Stimulated activated CD8-positive, alpha-beta memory T cell treated with anti-CD3 and anti-CD28 coated beads, Interleukin-7, amount 100 ng/mL, for 48 hours (primary cell): ENCODE data around the gene LRP1B.

Experiments used
- DNase-seq, 2 donors: peaks; one replicate each; pipeline ENCODE4 v3.0.0-alpha.2; 2020; ENCODE audit warnings: low read depth in 1 of 2; ENCODE audit errors: extremely low read depth in 1 of 2

The LRP1B gene

DNA sequence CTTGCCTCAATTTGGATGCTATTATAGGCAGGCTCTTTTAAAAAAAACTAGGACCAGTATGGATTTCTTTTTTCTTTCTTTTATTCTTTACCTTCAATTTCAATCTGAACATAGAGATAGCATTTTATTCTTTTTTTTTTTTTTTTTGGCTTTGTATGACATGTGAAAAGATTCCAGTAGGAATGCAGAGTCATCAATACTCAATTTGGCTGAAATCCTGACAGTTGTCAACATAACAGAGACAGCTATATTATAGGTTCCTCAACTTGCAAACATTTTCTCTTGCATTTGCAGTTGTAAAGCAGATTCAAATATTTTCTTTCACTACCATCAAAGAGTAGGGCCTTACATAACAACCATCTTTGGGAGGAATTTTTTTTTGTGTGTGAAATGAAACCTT lies 334.4 kb downstream of the LRP1B start:
- DNase-seq, result no peak

DNA sequence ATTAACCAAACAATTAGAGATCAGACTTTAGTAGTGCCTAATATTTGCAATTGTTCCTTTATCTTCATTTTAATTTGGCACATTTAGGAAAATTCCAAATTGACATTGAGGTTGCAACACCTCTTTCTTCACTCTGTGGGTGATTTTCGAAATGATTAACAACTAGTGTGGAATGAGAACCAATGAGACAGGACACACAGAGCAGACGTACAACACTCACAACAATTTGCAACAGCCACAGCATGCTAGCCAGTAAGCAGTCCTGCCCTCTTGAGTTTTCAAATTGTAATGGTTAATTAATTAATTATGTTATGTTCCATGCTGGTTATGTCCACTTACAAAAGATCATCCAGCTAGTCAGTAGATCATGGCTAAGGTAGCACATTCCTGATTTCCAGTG lies 339.3 kb downstream of the LRP1B start:
- no peak for DNase-seq

DNA sequence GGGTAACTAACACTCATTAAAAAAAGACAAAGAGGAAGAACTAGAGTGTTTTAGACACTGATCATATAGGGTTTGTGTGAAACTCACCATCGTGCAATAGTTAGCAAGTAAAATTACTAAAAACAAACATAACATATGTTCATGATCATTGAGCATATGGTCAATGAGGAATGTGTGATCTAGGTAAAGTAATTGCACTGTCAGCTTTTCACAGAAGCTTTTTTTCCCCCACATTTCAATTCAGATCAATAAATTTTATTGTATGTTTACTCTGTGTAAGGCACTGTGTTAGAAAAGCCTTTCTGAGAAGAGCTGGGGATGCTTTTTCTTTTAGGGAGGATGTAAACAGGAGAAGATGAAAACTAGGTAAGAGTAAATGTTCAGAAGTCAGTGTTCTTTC lies 348.2 kb downstream of the LRP1B start:
- no peak for DNase-seq

DNA sequence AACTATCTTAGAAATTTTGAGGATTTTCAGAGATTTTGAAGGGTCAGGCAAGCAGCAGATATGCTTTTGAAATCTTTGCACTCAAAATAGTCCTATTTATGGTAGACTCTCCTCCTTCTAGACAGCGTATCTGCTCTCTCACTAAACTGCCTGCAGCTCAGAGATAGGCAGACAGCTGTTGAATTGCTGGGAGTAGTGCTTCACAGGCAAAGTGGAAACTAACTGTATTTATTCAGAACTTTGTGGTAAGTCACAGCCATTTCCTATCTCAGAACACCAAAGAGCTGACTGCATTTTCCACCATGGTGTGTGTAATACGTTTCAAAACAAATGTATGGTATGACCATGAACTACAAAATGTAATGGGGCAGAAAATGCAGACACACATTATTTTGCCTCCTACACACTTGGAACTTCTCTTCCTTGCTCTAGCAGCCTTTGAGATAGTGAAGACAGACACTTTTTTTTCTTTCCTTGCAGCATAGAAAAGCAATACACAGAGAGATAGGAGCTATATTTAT lies 352.4 kb downstream of the LRP1B start:
- DNase-seq, result no peak

DNA sequence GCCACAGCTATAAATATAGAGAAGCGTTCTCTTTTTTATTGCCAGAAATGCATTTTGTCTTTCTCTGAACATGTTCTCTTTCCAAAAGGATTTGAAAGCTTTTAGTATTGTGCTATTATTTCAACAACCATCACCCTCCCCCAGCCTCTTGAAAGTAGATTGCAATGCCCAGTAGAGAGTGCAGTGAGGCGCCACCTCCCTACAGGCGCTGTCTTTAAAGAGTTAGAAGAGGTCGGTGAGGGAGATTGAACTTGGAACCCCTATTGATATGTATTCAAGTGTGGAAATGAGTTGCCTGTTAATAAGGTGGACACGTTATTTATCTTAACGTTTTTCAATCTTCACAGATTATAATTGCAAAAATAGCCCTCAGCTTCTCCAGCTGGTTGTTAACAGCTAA lies 360.3 kb downstream of the LRP1B start:
- no peak for DNase-seq

DNA sequence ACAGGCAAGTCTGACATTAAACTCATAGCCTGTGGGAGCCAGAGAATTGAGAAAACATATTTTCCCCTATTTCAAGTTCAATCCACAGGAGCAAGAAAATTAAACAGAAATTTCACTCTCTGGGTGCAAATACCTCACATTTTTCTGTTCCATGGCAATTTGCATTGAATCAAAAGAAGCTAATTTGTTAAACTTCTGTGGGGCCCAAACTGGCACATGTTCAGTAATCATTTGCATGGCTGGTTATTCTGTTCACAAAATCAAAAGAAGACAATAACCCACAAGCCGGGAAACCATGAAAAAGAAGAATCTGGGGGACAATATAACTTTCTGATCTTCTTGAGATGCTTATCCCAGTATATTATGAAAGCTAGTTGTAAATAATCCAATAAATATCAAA lies 363.1 kb downstream of the LRP1B start:
- DNase-seq, result no peak

DNA sequence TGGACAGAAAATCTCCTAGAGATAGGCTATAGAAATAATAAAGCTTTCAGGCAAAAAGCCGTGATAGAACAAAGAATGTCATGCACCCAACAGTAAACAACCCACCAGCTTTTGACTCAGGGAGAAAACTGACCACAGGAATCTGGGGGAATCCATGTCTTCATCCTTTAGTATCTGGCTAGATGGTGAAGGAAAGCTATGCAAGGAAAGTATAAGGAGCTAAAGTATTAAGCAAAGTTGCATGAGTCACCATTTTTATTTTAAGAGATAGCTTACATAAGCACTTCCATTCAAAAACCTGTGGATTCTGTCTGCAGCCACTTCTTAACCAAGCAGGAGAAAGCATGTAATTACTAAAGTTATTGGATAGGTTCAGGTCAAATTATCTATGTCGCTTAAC lies 363.8 kb downstream of the LRP1B start:
- DNase-seq, result no peak

DNA sequence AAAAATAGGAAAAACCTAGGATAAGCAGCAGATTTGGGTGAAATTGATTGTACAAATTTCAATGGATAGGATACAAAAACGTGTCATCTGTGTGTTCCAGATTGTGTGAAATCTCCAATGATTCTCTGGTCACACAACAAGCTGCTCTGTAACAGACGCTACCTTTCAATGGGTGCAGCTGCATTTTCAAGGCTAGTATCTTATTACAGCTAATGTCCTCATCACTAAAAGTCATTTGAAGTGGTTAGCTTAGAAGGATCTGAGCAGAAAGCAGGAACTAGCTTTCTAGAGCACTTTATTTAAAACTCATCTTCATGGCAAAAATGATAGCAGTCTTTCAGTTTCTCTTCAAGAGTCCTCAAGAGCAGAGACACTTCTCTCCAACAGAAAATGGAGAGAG lies 364.6 kb downstream of the LRP1B start:
- no peak for DNase-seq

DNA sequence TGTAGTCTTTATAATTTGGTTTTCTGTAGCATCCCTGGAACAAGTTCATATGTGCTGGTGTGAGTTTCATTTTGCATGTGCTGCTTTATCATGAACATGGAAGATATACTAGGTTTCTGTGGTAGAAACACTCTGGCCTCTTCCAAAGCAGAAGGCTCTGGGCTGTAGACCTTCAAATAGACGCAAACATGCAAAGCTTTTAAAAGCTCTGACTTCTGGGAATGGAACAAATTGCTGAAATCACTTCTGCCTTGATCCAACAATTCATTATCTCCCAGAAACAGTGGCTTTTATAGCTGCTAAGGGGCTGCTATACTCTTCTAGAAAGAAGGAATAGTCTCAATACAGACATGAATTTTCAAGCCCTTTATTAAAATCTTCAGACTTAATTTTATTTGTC lies 382.2 kb downstream of the LRP1B start:
- DNase-seq, result no peak

DNA sequence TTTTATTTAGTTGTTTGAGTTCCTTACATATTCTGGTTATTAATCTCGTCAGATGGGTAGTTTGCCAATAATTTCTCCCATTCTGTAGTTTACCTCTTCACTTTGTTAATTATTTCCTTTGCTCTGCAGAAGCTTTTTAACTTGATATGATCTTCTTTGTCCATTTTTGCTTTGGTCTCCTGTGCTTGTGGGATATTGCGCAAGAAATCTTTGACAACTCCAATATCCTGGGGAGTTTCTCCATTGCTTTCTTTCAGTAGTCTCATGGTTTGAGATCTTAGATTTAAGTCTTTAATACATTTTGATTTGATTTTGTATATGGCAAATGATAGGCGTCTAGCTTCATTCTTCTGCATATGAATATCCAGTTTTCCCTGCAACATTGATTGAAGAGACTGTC lies 389.2 kb downstream of the LRP1B start:
- no peak for DNase-seq

DNA sequence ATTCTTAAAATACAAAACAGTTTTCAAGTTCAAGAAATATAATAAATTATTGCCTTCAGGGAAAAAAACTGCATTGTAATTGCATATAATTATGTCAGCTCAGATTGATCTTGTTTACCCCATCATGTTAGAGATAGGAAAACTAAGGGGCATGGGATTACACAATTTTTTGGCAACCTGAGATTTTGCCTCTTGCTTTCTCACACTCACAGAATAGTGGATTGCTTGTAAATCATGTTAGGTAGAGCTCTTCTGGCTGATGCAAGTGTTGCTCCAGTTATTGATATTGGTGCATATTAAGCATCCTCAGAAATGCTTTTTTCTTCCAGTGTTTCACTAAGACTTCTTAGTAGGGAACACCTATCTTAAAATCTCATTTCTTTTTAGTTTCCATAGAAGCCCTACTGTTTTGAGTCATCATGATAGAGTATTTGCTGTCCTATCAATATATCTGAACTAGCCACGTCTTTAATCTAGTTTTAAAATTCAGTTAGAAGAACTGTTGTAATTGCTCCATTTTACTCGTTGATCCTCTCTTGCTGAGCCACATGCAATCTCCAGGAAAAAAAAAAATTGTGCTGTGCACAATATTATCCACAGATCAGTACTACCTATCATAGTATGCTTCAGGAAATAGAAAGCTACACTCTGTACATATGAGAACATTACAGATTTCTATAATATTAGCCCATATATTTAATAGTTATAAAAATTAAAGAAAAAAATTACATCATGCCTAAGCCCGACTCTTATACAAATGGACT lies 393.1 kb downstream of the LRP1B start:
- DNase-seq, result no peak

DNA sequence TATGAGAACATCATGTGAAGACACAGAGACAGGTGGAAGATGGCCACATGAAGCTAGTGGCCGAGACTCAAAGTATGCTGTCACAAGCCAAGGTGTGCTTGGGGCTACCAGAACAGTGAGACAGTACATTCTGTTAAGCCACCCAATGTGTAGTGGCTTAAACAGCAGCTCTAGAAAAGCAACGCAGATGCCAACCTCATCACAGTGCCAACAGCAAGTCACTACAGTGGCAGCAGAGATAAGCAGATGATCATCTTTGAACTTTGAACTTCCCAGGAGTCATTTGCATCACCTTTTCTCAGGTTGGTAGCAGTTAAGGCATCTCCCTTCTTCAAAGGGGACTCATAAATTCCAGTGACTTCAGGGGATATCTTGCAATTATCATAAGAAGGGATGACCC lies 394.4 kb downstream of the LRP1B start:
- no peak for DNase-seq

DNA sequence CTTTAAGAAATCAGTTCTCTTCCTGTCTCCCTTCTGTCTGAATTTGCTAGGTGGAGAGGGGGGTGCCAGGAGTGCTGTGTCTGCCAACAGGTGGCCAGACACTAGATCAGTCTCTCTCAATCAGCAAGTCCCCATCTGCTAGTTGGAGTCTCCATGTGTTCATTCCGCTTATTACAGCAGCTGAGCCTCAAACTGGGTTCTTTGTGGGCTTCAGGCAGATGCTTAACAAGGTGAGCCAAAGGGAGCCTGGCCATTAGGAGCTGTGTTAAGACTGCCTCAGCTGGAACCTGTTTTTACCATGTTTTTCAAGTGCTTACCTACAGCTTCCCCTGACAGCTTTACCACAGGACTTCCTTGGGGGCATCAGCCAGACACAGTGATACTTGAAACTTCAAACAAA lies 401.9 kb downstream of the LRP1B start:
- DNase-seq, result no peak

DNA sequence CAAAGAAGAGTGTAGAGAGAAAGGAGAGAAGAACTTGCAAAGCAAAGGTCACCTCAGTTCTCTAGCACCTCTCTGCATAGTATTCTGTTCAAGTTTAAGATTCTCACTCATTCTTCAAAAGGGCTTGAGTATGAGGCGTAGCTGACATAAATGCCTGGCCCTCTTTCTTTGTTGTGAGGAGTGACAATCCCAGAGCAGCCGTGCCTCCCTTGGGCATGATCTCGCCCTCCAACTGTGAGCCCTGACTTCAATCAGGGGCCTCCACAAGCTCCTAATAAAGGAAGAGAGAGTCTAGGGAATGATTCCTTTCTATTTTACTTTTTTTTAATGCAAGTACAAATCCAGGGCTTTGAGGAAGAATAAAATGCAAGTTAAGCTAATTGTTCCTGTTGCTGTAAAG lies 402.7 kb downstream of the LRP1B start:
- DNase-seq, result no peak

DNA sequence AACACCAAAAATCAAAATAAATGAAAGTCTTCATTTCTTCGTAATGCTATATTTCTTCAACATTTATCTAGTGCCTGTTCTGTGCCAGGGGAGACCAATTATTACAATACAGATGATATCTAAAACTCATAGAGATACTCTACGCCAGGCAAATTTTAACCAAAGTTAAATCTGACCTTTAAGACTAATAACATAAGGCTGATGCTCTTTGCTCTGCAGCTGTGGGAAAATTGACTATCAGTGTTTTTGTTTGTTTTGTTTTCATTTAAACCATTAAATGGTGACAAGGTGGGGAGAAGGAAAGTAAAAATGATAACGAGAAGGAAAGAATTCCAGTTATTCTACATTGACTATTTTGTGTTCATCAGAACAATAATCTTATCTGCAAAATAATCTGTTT lies 406.4 kb downstream of the LRP1B start:
- no peak for DNase-seq

DNA sequence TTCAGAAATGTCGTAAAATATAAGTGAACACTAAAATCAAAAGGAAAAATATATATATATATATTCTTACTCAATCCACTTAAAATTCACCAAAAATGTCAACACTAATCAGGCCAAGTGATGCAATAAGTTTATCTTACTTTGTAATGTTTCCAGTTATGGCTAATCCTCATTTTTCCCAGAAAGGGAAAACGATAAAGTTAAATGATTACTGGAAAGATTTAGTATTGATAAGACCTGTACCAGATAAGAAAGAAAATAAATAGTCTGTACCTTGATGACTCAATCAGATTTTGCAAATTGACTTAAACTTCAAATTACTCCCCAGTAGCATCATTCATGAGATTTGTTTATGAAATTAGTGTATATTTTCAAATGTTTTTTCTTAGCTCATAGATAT lies 407.0 kb downstream of the LRP1B start:
- DNase-seq, result no peak

DNA sequence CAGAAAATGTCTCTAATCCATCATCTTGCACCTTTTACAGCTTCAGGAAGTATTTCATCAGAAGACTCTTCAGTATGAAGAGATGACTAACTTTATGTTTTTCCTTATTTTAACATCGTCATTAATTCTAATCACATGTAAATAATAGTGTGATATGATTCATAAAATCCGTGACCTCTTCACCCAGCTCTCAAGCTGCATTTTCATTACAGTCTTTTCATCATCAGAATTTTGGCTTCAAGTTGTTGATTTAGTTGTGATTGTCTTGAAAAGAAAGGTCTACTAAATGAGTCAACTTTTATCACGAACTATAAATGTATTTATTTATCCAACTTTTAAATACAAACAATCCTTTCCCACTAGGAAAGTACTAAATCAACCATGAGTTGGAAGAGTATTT lies 410.3 kb downstream of the LRP1B start:
- no peak for DNase-seq

DNA sequence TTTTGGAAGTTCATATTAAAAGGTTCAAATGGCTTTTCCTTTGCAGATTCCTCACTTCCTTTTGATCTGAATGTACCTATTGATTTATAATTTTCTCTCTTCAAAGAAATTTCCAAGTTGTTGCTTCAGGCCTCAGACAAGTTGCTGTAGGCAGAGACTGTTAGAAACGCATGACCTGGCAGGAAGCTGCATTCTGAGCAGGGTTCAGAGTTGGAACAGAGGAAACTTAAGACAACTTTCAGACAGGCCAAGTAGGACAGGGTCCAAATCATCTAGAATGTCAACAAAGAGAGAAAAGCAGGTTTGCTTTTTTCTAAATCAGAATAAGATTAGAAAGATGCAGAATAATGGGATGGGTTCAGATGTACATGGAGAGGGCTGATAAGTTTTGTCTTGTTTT lies 416.3 kb downstream of the LRP1B start:
- no peak for DNase-seq

DNA sequence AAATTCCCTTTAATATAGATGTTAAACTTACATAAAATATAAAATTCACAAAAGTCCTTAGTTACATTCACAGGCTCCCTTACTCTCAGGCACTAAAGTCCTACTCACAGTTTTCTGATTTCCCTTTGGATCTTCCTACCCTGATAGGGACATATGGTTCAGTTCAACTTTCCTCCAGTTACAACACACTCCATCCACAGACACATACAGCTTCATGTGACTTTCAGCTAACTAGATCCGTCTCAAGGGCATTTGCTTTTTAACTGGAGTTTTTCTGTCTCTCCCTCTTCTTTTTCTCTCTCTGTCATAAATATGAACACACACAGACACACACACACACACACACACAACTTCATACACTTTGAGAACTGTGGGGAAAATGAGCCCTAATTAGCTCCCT lies 419.2 kb downstream of the LRP1B start:
- no peak for DNase-seq

DNA sequence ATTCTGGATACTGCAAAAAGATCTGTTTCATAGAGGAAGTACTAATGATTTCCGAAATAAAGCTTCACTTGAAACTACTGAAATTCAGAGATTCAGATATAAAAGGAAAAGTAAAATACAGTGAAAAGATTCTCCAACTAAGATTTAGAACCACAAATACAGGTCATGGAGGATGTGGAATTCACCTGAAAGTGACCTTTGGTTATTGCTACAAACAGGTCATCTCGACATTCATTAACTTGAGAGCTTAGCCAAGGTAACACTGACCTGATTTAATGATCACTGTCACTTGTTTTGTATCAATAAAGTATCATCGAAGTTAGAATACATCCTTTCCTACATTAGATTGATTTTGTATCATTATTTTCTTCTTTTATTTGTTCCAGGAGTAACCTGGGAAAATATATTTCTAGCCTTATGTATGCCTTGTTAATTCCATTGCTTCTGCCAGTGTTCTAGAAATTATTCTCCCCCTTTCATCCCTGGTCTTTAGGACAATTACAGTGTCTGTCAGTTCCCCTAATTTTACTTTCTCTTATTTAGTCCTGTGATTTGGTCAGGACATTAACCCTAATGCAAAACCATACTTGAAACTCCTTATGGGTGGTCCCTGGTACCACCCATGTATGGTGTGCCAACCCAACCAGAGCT lies 420.1 kb downstream of the LRP1B start:
- no peak for DNase-seq

DNA sequence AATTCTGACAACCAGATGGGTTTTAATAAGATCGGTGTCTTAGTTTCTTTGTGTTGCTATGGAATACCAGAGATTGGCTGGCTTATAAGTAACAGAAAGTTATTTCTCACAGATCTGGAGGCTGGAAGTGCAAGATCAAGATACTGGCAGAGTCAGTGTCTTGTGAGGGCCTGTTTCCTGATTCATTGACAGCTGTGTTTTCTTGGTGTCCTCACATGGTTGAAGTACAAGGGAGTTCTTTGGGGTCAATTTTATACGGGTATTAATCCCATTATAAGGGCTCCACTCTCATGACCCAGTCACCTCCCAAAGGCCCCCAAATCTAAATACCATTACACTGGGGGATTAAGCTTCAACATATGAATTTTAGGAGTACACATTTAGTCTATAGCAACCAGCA lies 421.1 kb downstream of the LRP1B start:
- no peak for DNase-seq

DNA sequence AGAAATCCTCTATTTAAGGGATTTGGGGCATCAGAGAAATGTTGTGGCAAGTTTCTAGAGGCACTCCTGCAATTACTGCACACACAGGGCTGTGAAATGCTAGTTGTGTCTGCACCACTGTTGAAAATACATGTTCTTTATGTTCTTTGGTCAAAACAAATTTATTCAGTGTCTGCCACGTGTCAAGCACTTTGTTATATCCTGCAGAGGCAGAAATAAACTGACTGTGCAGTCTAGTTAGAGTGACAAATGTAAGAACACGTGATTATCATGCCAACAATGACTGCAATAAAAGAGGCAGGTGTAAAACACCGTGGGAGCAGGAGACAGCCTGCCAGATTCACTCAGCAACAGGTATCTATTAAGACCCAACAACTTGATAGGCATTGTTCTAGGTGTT lies 423.3 kb downstream of the LRP1B start:
- DNase-seq, result no peak

DNA sequence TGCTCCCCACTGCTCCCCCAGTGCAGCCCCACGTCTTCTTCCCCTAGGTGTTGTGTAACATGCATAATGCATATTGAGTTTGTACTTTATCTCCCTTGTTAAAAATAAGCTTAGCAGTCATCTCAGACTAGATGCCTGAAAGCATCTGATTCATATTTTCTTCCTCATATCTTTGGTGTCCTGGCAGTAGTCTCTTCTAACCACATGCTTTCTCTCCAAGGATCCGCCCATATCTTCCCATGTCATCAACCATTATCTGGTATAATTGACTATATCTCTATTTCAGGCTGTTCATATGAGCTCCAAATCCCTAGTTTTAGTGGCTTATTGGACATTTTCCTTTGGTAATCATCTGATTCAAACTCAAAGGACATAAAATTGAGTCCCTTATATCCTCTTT lies 426.3 kb downstream of the LRP1B start:
- no peak for DNase-seq
